ENCODE results near the gene MIXL1.
A peak's percentile ranks its signal among the peaks of the same experiment; 100 is the strongest.
"Not testable (repeated sequence)": the region's sequence is repeated elsewhere in the genome, so short reads cannot be mapped to it uniquely, and the experiment has no call there.

MIXL1 gene

GRCh38 chr1:226216056-226216455 lies 7.4 kb upstream of the MIXL1 start:
- FAIRE-seq: no peak

DNA sequence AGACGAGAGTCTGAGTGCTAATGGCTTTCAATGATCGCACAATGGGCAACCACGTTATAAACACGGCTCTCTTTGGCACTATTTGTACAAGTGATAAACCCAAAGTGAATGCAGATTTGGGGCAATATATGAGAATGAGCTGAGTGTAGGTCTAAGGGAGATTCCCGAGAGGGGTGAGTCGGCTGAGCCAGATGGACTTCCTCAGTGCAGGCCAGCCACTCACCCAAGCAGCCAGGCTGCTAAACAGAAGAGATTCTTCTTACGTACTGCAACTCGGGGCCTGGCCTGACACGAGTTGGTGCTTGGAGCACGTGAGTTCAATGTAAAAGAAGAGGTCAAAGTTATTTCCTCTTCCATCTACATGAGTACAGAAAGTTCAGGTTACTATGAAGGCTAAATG lies 6.2 kb upstream of the MIXL1 start:
- no peak for FAIRE-seq

DNA sequence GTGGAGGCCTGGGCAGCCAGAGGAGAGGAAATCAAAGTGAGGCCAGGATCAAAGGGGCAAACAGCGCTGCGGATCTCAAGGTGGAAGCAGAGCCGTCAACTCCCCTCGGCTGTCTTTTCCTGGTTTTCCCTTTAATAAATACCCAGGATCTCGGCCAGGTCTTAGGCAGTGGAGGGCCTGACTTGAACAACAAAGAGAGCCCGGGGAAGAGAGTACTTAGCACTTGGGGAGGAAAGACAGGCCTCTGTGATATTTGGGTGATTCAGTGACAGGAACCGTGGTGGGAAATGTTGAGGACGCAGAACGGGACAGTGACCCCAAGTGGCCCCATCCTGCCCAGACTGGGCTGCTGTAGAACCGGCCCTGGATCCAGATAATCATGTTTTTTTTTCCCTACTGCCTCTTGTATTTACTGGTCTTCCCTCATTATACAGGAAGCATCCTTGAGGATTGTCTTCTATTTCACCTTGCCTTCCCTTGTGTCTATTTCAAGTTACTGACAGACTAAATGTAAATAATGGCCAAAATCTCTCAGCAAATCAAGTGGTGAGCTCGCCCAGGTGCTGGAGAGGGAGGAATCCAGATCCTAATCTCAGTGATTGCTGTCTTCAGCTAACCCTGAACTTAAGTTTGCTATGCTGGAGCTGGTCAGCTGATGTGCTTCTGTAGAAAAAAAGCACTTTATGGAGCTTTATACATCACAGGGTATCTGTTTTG lies 2.8 kb upstream of the MIXL1 start:
- no peak for FAIRE-seq

DNA sequence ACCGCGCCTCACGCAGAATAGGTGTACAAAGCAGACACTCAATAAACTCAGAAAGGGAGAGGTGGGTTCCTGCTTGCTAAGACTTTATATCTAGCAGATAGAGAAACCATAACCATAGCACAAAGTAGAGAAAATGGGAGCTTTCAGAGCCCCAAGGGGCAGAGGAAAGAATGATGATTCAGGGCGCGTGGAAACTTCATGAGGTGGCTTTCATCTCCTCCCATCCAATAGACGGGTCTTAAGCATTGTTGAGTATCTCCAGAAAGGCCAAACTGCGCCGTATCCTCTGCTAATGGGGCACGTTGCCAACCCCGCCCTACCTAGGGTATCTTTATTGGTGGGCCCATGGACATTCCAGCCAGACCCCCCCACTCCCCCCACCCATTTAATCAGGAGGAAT lies 778 bp upstream of the MIXL1 start:
- FAIRE-seq: no peak

DNA sequence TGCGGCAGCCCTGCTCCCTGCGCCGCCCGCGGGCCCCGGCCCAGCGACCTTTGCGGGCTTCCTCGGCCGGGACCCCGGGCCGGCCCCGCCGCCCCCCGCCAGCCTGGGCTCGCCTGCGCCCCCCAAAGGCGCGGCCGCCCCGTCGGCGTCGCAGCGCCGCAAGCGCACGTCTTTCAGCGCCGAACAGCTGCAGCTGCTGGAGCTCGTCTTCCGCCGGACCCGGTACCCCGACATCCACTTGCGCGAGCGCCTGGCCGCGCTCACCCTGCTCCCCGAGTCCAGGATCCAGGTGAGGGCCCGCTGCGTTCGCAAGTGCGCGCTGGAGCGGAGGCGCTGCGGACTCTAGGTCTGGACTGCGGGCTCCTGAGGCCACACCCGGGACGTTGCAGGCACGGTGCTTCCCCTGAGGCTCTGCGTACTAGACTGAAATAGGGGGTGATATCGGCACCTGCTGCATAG lies 351 bp downstream of the MIXL1 start:
- no peak for FAIRE-seq

DNA sequence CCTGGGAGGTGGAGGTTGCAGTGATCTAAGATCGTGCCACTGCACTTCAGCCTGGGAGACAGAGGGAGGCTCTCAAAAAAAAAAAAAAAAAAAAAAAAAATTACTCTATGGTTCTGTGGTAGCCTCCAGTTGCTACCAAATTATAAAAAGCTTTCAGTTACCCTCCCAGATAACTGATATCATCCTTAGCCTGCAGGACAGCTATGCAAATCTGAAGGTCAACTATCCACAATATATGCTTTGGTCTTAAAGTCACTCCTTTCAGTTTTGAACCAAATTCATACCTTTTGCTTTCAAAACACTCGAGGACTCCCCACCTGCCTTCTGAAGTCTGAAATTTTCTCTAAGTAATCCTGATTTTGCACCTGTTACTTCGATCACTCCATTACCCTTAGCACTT lies 3.1 kb downstream of the MIXL1 start:
- no peak for FAIRE-seq

DNA sequence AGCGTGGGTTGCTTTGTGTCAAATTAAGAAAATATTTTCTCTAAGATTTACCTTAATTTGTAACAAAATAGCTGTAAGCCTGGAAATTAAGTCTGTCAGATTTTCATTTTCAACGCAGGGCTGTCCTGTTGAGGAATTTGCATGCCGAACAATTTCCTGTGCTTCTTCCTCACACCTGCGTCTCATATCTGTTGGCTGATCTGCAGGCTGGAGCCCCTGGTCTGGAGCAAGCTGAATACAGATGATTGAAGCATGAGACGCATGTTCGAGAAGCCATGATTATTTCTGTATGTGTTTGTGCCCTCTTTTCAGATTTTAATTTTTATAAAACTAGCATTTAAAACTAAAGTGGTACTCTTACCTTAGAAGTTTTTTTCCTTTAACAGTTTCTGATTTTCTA lies 9.8 kb downstream of the MIXL1 start:
- no peak for FAIRE-seq

GRCh38 chr1:226233806-226234205 lies 10.3 kb downstream of the MIXL1 start:
- FAIRE-seq: no peak

GRCh38 chr1:226236826-226237225 lies 13.4 kb downstream of the MIXL1 start:
- peak; percentile 67 for FAIRE-seq

DNA sequence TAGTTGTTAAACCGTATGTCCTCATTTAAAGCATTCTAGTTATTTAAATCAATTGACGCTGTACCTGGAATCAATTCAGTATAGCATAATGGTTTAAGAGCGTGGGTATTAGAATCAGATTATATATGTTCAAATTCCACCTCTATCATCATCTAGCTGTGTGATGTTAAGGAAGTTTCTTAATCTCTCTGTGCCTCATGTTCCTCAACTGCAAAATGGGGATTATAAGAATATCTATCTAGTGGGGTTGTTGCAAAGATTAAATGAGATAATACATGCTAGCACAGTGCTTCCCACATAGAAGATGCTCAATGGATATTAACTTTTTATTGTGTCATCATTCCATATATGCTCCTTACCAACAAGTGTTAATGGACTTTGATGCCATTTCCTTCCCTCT lies 16.0 kb downstream of the MIXL1 start:
- FAIRE-seq: peak; percentile 48

GRCh38 chr1:226248091-226248490 lies 24.6 kb downstream of the MIXL1 start:
- no peak for FAIRE-seq

DNA sequence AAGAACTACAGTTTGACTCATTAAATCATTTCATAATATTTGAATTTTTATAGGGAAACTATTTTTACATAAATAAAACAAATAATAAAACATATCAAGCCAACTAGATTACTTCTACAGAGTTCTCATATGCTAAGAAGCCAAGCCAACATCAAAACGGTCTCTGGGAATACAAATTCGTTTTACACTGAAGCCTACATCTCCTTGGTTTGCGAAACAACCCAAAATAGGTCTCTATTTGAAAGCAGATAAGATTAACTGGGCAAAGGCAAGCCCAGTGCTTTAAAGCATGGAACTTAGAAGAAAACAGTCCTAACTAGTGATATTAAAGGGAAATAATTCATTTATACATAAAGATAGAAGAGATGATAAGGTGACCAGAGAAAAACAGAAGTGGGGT lies 25.3 kb downstream of the MIXL1 start:
- FAIRE-seq: no peak

GRCh38 chr1:226250511-226250910 lies 27.0 kb downstream of the MIXL1 start:
- FAIRE-seq: peak; percentile 92

GRCh38 chr1:226252841-226253240 lies 29.4 kb downstream of the MIXL1 start:
- FAIRE-seq: not testable (repeated sequence)

DNA sequence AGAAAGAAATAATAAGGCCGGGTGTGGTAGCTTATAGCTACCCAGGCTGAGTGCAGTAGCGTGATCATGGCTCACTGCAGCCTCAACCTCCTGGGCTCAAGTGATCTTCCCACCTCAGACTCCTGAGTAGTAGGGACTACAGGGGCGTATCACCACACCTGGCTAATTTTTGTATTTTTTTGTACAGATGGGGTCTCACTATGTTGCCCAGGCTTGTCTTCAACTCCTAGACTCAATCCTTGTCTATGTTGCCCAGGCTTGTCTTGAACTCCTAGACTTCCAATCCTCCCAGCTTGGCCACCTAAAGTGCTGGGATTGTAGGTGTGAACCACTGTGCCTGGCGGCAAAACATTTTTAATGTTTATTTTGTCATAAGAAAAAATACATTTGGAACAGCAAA lies 30.5 kb downstream of the MIXL1 start:
- FAIRE-seq: no peak

DNA sequence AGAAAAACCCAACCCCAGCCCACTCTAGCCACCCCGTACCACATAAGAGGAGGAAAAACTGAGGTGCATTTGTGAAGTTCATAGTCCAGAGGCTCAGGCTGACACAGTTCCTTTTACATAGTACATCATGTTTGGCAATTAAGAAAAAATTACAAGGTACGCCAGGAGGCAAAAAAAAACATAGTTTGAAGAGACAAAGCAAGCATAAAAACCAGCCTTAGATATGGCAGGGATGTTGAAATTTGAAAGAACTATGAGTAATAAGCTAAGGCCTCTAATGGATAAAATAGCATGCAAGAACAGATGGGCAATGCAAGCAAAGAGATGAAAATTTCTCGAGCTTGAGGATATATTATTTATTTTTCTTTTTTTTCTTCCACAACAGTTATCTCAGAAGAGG lies 31.9 kb downstream of the MIXL1 start:
- no peak for FAIRE-seq

DNA sequence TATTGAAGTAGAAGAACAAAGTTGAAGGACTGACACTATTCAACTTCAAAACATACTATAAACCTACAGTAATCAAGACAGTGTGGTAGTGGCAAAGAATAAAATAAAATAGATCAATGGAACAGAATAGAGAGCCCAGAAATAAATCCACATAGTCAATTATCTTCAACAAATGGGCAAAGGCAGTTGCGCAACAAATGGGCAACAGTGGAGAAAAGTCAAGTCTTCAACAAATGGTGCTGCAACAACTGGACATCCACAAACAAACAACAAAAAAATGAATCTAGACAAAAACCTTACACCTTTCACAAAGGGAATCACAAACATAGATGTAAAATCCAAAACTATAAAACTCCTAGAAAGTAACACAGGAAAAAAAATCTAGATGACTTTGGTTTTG lies 38.4 kb downstream of the MIXL1 start:
- no peak for FAIRE-seq

GRCh38 chr1:226268421-226269124 lies 45.1 kb downstream of the MIXL1 start:
- no peak for FAIRE-seq

- FAIRE-seq: not testable (repeated sequence)
Observed at GRCh38 chr1:226272233-226272902, 48.9 kb downstream of the MIXL1 start.

GRCh38 chr1:226274138-226274537 lies 50.7 kb downstream of the MIXL1 start:
- FAIRE-seq: no peak

DNA sequence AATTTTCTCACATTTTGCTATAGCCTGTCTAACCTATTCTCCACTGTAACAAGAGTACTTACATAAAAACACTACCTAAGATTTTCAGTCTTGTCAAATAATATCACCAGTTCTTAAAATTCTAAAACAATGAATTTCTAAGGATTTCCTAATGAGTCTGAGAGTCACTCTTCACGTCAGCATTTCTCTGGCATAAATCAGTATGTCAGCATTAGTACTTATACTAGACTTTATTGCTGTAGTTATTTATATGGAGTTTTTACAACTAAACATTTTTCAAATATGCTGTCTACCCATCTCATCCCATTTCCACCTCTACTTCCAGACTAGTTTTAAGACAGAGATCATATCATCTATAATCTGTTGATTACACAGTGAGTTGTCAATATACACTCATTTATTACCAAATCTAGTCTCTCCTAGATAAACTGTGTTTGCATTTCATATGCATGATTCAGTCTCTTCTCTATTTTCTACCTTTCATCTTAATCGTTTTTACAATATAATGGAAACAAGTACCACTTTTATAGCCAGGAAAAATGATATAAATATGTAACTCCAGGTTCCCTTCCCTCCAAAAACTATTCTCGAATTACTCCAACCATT lies 52.7 kb downstream of the MIXL1 start:
- peak; percentile 74 for FAIRE-seq
